Activated CD4-positive, alpha-beta T cell treated with anti-CD3 and anti-CD28 coated beads, Interleukin-2, amount 10 ng/mL, durations not matched to agents 24 days and 14 days (primary cell): ENCODE measurements around the gene SGCD. TPM values are rescaled to one million over a fixed set of nuclear protein-coding genes. Genes with fewer than 3 reads are reported as not detected.

Experiments used
- DNase-seq: peaks from one replicate; pipeline ENCODE4 v3.0.0; 2022
- H3K27ac Mint-ChIP-seq: one replicate; pipeline ENCODE4 v1.8.0; 2022; ENCODE audit warnings: mild to moderate bottlenecking, mixed read lengths
- H3K27me3 Mint-ChIP-seq: one replicate; pipeline ENCODE4 v1.8.0; 2022; ENCODE audit warnings: mixed read lengths
- H3K36me3 Mint-ChIP-seq: one replicate; pipeline ENCODE4 v1.8.0; 2022; ENCODE audit warnings: low read depth, mild to moderate bottlenecking, mixed read lengths
- H3K4me1 Mint-ChIP-seq: one replicate; pipeline ENCODE4 v1.8.0; 2021; ENCODE audit warnings: mixed read lengths
- H3K4me3 Mint-ChIP-seq: one replicate; pipeline ENCODE4 v1.8.0; 2022; ENCODE audit warnings: mild to moderate bottlenecking, moderate library complexity, mixed read lengths
- H3K9me3 Mint-ChIP-seq: one replicate; pipeline ENCODE4 v1.8.0; 2021; ENCODE audit warnings: mixed read lengths
- intact Hi-C: fragments of 100-400 bp; cut with micrococcal nuclease; formaldehyde crosslinking; loops from one replicate; pipeline ENCODE4 v1.15.1; 2023
- total RNA-seq: library from RNA; stranded (reverse); gene quantifications from 2 replicates; pipeline ENCODE4 v1.2.3, GENCODE V29; 2022

SGCD gene
- total RNA-seq, 1 donor from 2014 or later: not detected

DNA sequence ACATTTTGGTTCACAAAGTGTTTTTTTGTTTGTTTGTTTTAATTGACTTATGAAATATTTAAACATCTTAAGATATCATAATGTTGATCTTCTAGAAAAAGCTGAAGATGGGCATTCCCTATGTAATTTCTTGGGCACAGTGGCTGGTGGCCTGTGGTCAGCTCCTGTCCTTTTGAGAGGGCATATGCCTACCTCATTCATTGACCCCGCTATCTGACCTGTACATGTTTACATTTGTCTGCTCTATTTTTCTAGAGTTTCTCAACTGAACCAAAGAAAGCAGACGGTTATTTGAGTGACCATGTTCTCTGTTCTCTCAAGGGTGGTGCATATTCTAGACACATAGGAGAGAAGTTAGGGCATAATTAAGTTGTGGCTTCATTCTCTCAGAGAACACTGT, 5.3 kb downstream of the SGCD start:
- DNase-seq: no peak
- Mint-ChIP-seq H3K27me3 (peaks cover 4% of the 10 kb centered on the region), H3K4me3 (no peak overlapping the region), H3K4me1 (no peaks in the 10 kb centered on the region), H3K27ac (no peak overlapping the region), H3K9me3 (no peaks in the 10 kb centered on the region), H3K36me3 (no peaks in the 10 kb centered on the region)
- intact Hi-C loops: no loop called here

DNA sequence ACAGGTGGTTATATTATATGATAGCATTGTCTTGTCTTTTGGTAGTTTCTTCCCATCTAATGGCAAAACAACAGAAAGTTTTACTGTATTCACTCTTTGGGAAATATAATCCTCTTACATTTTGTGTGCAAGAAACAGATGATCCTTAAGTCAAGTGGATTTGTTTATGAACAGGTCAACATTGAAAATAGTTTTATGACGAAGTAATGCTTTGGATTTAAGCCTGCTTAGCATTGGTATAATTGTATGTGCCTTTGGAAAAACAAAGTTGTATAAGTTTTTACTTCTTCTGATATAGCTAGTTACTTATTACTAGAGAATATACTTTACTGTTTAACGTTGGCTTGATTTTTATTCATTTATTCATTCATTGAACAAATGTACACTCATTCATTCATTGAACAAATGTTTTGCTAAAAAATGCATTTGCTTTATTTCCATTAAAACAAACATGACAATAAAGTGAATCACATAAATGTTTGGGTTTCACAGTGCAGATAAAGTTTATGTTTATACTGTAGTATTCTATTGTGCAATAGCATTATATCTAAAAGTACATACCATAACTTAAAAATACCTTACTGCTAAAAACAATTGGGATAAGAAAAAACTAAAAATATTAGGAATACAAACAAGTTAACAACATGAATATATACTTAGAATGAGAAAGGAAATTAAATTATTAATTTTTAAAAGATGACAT, 12.3 kb downstream of the SGCD start:
- H3K27me3 Mint-ChIP-seq: peaks cover 3% of the 10 kb centered on the region
- no peak for DNase-seq
- no peaks in the 10 kb centered on the region for H3K36me3 Mint-ChIP-seq
- no peak overlapping the region for H3K4me3 Mint-ChIP-seq
- intact Hi-C loops: no loop called here
- H3K4me1 Mint-ChIP-seq: no peaks in the 10 kb centered on the region
- no peaks in the 10 kb centered on the region for H3K9me3 Mint-ChIP-seq
- no peak overlapping the region for H3K27ac Mint-ChIP-seq

DNA sequence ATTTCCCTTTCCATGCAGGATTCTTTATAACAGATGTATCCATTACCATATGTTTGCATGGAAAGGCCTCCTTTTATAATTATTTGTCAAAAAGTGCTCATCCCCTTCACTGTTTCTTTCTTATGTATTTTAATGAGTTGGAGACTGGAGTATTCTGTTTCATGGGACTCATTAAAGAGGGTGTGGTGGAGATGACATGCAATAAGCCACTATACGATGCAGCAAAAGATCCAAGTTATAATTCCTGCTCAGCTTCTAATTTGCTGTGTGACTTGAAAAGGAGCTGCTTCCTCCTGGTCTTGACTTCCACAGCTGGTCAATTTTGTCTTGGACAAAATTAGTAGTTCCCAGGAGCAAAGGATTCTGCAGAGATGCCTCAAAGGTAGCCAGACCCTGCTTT, 13.9 kb downstream of the SGCD start:
- Mint-ChIP-seq H3K4me1 (no peaks in the 10 kb centered on the region), H3K27ac (no peak overlapping the region), H3K9me3 (no peaks in the 10 kb centered on the region), H3K27me3 (peaks cover 5% of the 10 kb centered on the region), H3K36me3 (no peaks in the 10 kb centered on the region), H3K4me3 (no peak overlapping the region)
- intact Hi-C loops: no loop called here
- DNase-seq: no peak

DNA sequence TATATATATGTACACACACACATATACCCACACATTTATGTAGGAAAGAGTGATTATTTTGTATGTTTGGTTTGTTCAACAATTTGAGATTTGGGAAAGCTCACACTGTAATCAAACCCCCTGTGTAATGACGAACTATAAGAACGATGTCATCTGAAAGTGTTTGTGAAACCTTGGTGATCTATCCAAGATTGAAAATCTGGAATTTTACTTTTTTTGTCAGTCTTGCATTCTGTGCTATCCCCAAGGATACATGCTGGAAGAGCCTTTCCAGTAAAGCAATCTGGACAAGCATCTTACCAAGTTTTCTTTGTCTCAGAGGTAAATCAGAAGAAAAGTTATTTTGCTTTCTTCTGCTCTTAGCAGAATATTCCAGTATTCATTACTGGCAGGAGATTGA, 23.3 kb downstream of the SGCD start:
- no peak overlapping the region for H3K27ac Mint-ChIP-seq
- no peaks in the 10 kb centered on the region for H3K4me1 Mint-ChIP-seq
- H3K27me3 Mint-ChIP-seq: peaks cover 2% of the 10 kb centered on the region
- H3K36me3 Mint-ChIP-seq: no peaks in the 10 kb centered on the region
- no peak for DNase-seq
- intact Hi-C loops: no loop called here
- H3K9me3 Mint-ChIP-seq: no peaks in the 10 kb centered on the region
- no peak overlapping the region for H3K4me3 Mint-ChIP-seq

DNA sequence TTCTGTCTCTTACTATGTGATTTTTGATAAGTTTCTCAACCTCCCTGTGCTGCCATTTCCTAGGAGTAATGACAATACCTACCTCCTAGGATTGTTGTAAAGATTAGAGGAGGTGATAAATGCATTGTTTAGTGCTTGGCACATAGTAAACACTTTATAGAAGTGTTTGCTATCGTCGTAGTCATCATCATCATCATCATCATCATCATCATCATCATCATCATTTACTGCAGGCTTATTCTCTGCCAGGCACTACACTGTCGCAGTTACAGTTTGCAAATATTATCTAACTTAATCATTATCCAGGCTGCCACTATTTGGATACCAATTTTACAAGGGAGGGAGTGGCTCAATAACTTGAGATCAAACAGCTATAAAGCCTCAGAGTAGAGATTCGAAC, 24.5 kb downstream of the SGCD start:
- Mint-ChIP-seq H3K4me1 (no peaks in the 10 kb centered on the region), H3K4me3 (no peak overlapping the region), H3K36me3 (no peaks in the 10 kb centered on the region), H3K9me3 (no peaks in the 10 kb centered on the region), H3K27me3 (no peaks in the 10 kb centered on the region), H3K27ac (no peak overlapping the region)
- intact Hi-C loops: no loop called here
- no peak for DNase-seq

DNA sequence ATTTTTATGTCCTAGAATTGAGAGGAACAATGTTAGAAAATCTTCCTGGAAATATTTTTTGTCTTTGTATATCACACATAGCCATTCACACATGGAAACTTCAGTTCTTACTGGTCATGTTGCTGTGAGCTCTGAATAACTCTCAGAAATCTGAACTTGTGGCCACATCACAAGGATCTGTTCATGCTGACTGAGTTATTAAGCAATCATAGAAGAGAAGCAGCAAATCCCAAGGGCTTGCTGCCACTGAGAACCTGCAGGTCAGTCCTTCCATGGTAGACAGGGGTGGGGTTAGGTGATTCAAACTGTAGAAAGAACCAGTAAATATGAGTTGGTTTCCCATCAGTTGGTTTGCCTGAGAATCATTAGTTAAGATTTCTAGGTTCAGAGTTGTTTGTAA, 27.6 kb downstream of the SGCD start:
- Mint-ChIP-seq H3K36me3 (no peaks in the 10 kb centered on the region), H3K27ac (no peak overlapping the region), H3K4me3 (no peak overlapping the region), H3K27me3 (no peaks in the 10 kb centered on the region), H3K4me1 (no peaks in the 10 kb centered on the region), H3K9me3 (no peaks in the 10 kb centered on the region)
- intact Hi-C loops: no loop called here
- no peak for DNase-seq

DNA sequence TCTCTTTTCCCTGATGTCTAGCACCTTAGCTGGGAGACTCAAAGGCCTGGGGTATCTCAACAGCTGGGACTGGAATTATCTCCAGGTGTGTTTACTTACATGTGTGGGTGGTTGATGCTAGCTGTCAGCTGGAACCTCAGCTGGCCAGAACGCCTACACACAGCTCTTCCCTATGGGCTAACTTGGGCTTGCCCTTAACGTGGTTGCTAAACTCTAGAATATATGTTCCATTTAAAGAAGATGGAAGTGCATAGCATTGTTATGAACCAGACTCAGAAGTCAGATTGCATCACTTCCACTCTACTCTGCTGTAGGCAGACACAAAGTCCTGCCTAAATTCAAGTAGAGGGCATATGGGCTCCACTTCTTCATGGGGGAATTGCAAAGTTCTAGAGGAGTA, 29.3 kb downstream of the SGCD start:
- DNase-seq: no peak
- no peaks in the 10 kb centered on the region for H3K36me3 Mint-ChIP-seq
- intact Hi-C loops: no loop called here

DNA sequence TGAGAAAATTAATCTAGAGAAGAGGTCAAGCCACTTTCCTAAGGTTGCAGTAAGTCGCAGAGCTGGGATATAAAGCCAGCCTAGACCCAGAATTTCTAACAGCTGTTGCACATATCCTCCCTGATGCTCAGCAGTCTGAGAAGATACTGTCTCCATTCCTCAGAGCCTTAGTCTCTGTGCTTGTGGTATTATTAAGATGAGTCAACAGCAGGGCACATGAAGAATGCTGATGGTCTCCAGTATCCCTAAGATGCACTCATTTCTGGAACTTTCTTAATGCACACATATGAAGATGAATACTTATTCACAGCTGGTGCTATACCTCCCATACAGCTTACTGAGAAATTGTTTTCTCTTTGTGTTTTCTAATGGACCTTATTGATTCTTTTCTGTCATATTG, 32.5 kb downstream of the SGCD start:
- intact Hi-C loops: no loop called here

More for the DNA sequence above, 29.3 kb downstream of the SGCD start:
- no peak overlapping the region for H3K4me3 Mint-ChIP-seq
- no peak overlapping the region for H3K27ac Mint-ChIP-seq
- H3K4me1 Mint-ChIP-seq: no peaks in the 10 kb centered on the region
- H3K9me3 Mint-ChIP-seq: no peaks in the 10 kb centered on the region
- H3K27me3 Mint-ChIP-seq: no peaks in the 10 kb centered on the region

DNA sequence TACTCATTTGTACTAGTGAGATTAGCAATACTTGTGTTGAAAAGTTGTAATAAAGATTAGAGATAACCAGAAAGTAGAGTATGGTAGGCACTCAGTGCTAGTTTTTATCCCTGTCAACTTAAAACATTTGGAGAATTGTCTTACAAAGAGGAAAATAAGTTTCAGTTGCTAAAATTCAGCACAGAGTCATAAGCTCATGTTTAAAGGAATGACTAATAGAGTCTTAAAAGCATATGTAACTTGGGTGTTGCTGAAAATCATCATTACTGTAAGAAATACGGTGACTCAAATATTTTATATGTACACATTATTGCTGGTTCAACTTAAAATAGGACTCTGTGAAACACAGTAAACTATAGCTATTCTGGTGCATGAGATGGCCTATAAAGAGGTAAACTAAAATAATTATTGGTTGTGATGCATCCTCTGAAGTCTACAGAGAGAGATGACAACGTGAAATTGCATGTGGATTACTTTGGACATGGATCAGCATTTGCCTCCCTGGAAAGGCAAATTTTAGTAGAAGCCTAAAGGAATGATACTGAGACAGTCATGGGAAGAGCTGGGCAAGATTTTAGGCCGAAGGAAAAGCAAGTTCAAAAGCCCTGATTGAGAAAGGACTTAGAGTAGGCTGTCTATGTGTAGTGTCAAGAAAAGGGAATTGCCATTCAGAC, 34.6 kb downstream of the SGCD start:
- H3K27ac Mint-ChIP-seq: no peak overlapping the region
- intact Hi-C loops: no loop called here
- H3K9me3 Mint-ChIP-seq: no peaks in the 10 kb centered on the region
- no peak overlapping the region for H3K4me3 Mint-ChIP-seq
- H3K36me3 Mint-ChIP-seq: no peaks in the 10 kb centered on the region
- no peaks in the 10 kb centered on the region for H3K4me1 Mint-ChIP-seq
- peaks cover 2% of the 10 kb centered on the region for H3K27me3 Mint-ChIP-seq
- DNase-seq: no peak

More for the DNA sequence above, 32.5 kb downstream of the SGCD start:
- Mint-ChIP-seq H3K9me3 (no peaks in the 10 kb centered on the region), H3K4me1 (no peaks in the 10 kb centered on the region), H3K27me3 (peaks cover 2% of the 10 kb centered on the region), H3K36me3 (no peaks in the 10 kb centered on the region), H3K27ac (no peak overlapping the region), H3K4me3 (no peak overlapping the region)
- no peak for DNase-seq

DNA sequence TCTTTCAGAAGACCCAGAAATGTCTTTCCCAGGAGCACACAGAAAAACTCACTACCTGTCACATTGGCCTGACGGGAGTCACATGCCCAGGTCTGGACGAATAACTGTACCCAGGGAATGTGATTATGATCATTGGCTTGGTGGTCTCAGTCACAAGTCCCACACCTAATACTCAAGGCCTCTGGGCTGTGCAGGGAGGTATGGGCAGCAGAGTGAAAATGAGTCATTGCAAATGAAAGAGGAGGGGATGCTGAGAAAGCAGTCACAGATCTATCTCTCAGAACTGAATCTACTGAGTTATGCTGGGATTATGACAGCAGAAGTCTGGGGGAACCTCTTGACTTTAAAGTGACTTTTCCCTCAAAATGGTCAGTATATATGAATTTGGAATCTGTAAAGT, 36.9 kb downstream of the SGCD start:
- intact Hi-C loops: no loop called here
- no peak for DNase-seq

DNA sequence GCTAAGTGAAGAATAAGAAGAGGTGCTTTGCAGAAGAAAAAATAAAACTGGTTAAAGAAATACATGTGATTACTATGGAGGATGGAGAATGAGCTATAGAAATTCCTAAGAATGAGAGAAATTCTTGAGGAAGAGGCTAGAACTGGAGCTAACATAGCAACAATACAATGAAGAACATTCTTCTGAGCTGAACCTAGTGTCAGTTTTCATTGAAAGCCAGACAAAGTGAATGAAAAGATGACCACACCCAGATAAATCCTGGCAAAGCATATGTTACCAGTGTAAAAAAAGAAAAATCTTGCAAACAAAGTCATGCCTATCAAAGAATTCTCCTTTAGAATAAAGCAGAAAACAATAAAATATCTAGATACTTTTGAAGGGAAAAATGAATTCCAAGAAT, 39.6 kb downstream of the SGCD start:
- peaks cover 4% of the 10 kb centered on the region for H3K27me3 Mint-ChIP-seq
- no peaks in the 10 kb centered on the region for H3K4me1 Mint-ChIP-seq
- no peak overlapping the region for H3K27ac Mint-ChIP-seq
- no peaks in the 10 kb centered on the region for H3K9me3 Mint-ChIP-seq
- DNase-seq: no peak
- intact Hi-C loops: no loop called here
- H3K4me3 Mint-ChIP-seq: no peak overlapping the region
- no peaks in the 10 kb centered on the region for H3K36me3 Mint-ChIP-seq

More for the DNA sequence above, 36.9 kb downstream of the SGCD start:
- H3K4me3 Mint-ChIP-seq: no peak overlapping the region
- peaks cover 2% of the 10 kb centered on the region for H3K27me3 Mint-ChIP-seq
- no peak overlapping the region for H3K27ac Mint-ChIP-seq
- H3K9me3 Mint-ChIP-seq: no peaks in the 10 kb centered on the region
- no peaks in the 10 kb centered on the region for H3K36me3 Mint-ChIP-seq
- H3K4me1 Mint-ChIP-seq: no peaks in the 10 kb centered on the region

DNA sequence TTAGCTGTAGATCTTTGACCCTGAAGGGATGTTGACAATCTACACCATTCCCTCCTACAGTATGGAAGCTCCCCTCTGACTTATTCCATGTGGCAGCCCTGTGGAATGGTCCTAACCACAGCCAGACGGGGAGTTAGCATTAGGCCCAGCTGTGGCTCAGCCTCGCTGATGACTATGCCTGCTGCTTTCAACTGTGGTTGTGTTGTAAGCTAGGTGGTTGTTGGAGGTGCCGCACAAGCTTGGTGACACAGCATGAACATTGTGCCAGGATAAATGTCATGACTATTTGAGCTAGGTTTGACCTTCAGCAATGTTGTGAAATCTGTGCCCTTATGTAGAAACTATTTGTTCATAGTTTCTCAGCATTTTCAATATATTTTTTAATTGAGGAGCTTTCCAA, 40.6 kb downstream of the SGCD start:
- Mint-ChIP-seq H3K4me1 (no peaks in the 10 kb centered on the region), H3K9me3 (no peaks in the 10 kb centered on the region), H3K36me3 (no peaks in the 10 kb centered on the region), H3K27ac (no peak overlapping the region), H3K4me3 (no peak overlapping the region), H3K27me3 (peaks cover 4% of the 10 kb centered on the region)
- DNase-seq: no peak
- intact Hi-C loops: no loop called here

DNA sequence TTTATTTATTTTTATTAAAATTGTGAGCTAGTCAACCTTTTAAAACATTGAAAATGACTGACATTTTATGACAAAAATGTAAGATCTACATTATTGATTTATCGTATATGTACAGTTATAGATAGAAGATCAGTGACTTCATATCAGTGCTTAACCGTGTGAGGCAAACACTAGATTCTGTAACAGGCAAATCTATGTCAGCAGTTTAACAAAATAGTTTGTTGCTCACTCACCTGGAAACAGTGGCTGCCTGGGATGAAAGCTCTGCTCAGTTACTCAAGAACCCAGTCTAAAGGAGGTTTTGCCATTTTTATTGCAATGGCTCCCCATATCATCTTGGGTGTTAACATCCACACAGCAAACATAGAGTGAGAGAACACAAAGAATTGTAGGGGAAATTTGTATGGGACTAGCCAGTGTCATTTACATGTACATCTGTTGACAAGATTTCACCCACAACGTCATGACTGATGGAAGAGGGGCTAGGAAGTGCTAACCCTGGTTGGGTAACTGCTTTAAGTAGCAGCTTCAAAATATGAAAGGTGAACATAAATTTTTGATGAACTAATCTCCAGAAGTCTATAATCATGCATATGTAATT, 49.0 kb downstream of the SGCD start:
- Mint-ChIP-seq H3K27me3 (peaks cover 25% of the 10 kb centered on the region), H3K4me3 (no peak overlapping the region), H3K4me1 (no peaks in the 10 kb centered on the region), H3K36me3 (no peaks in the 10 kb centered on the region), H3K27ac (no peak overlapping the region), H3K9me3 (no peaks in the 10 kb centered on the region)
- no peak for DNase-seq
- intact Hi-C loops: no loop called here

DNA sequence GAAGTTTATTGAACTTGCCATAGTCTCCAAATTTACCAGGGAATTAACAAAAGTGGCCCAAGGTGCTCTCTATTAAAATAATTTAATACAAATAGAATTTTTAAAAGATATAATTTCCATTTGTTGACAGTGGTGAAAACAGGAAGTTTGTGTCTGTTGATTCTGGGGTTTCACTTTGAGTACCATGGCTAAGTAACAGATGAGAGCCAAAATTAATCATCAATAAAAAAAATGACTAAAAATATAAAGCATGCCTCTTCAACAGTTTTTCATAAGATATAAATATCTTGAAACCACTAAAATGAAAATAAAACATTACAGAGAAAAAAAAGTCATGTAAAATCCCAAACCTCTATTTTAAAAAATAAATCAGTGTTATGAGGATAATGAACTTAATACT, 49.8 kb downstream of the SGCD start:
- H3K4me3 Mint-ChIP-seq: no peak overlapping the region
- H3K4me1 Mint-ChIP-seq: no peaks in the 10 kb centered on the region
- no peaks in the 10 kb centered on the region for H3K36me3 Mint-ChIP-seq
- intact Hi-C loops: no loop called here
- no peak overlapping the region for H3K27ac Mint-ChIP-seq
- no peaks in the 10 kb centered on the region for H3K9me3 Mint-ChIP-seq
- no peak for DNase-seq
- peaks cover 25% of the 10 kb centered on the region for H3K27me3 Mint-ChIP-seq
